ENCODE measurements around the gene SETMAR. TPM values are rescaled to one million over a fixed set of nuclear protein-coding genes. Genes with fewer than 3 reads are reported as not detected.

The SETMAR gene
- polyA plus RNA-seq, 3 donors: 3.1 to 7.2 (median 3.5) TPM

DNA sequence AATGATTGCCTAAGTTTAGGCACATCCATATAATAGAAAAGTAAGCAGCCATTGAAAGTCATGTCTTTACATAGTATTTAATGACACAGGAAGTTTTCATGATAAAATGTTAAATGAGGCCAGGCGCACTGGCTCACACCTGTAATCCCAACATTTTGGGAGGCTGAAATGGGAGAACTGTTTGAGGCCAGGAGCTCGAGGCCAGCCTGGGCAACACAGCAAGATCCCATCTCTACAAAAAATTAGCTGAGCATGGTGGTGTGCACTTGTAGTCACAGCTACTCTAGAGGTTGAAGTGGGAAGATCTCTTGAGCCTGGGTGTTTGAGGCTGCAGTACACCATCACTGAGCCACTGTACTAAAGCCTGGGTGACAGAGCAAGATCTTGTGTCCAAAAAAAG, 59.4 kb downstream of the SETMAR start:
- no peaks in the 10 kb centered on the region for H3K79me2 ChIP-seq (ENCODE audit: insufficient read depth, low read length)
- no peak overlapping the region for H3K9ac ChIP-seq (ENCODE audit: insufficient read depth, low read length, poor library complexity, severe bottlenecking)
- no peaks in the 10 kb centered on the region for H3K4me1 ChIP-seq (ENCODE audit: control insufficient read depth in 1 of 2, insufficient read depth in 2 of 2, low read length in 2 of 2)
- Mint-ChIP-seq H3K36me3 (peaks cover 39 to 52% of the 10 kb centered on the region in 2 donors), H3K27me3 (ENCODE audit: low read depth in 3 of 3) (no peaks in the 10 kb centered on the region), H3K4me1 (no peaks in the 10 kb centered on the region), H3K27ac (peak overlapping the region in 2 of 7 donors; percentile 31 to 36), H3K9me3 (peaks cover 0 to 11% (median 2%) of the 10 kb centered on the region in 7 donors), H3K4me3 (no peak overlapping the region)
- H2AFZ ChIP-seq (ENCODE audit: insufficient read depth, low read depth, low read length, poor library complexity, severe bottlenecking): no peak overlapping the region
- no peaks in the 10 kb centered on the region for H4K20me1 ChIP-seq (ENCODE audit: insufficient read depth, low read length)
- TF ChIP-seq CTCF (IDR thresholded peaks at IDR 0.05): no peak
- H3K9me3 ChIP-seq (replicated peaks in 1 of 2; ENCODE audit: control insufficient read depth in 1 of 2, insufficient read depth in 1 of 2, low read length in 2 of 2): no peaks in the 10 kb centered on the region
- no peak overlapping the region for H3K4me2 ChIP-seq (replicated peaks; ENCODE audit: extremely low read depth, low read length, poor library complexity, severe bottlenecking)
- WGBS (ENCODE audit: insufficient coverage): no CpG with 5 or more reads among the region's 2 CpGs
- peaks cover 19 to 45% of the 10 kb centered on the region in 2 donors for H3K36me3 ChIP-seq (replicated peaks in 1 of 2; ENCODE audit: control insufficient read depth in 1 of 2, insufficient read depth in 2 of 2, low read length in 2 of 2)
- H3K27me3 ChIP-seq (ENCODE audit: control insufficient read depth in 2 of 2, insufficient read depth in 2 of 2, low read length in 2 of 2): no peaks in the 10 kb centered on the region
- no peak for DNase-seq
- intact Hi-C loops (cut with micrococcal nuclease): no loop called here
- no peak overlapping the region for H3K27ac ChIP-seq (ENCODE audit: low read depth in 1 of 2, low read length in 2 of 2)
- H3K4me3 ChIP-seq (replicated peaks in 1 of 3; ENCODE audit: low read depth in 2 of 3, low read length in 3 of 3): no peak overlapping the region

Other genes with a start within 250 kb of the SETMAR start
- 10 to 100 TPM; 25.7 to 80.4 (median 74.2) TPM for gene SUMF1, start 163.9 kb downstream of the SETMAR start, polyA plus RNA-seq
- gene ITPR1, start 190.0 kb downstream of the SETMAR start, polyA plus RNA-seq: 10 to 100 TPM in 1 of 3 donors, 1 to 10 TPM in 2; 3.2 to 21.1 (median 7.1) TPM